ENCODE measurements around the gene HDAC1.

The HDAC1 gene

GRCh38 chr1:32363713-32364112 is 71.8 kb downstream of the HDAC1 start:
- no peak for TF ChIP-seq JUND (IDR thresholded peaks at IDR 0.05; ENCODE audit: low read depth)
- in situ Hi-C loops (cut with HindIII; ENCODE audit: low pct_unique_long_range_greater_than_20kb, low sequenced_read_pairs): no loop called here

GRCh38 chr1:32364836-32365235 is 73.0 kb downstream of the HDAC1 start:
- TF ChIP-seq JUND (IDR thresholded peaks at IDR 0.05; ENCODE audit: low read depth): no peak
- in situ Hi-C loops (cut with HindIII; ENCODE audit: low pct_unique_long_range_greater_than_20kb, low sequenced_read_pairs): no loop called here
- DNase-seq (ENCODE audit: low read depth in 1 of 2, low spot score in 1 of 2): no peak

More at GRCh38 chr1:32363713-32364112, 71.8 kb downstream of the HDAC1 start:
- DNase-seq (ENCODE audit: low read depth in 1 of 2, low spot score in 1 of 2): no peak

GRCh38 chr1:32365445-32365844 is 73.6 kb downstream of the HDAC1 start:
- in situ Hi-C loops (cut with HindIII; ENCODE audit: low pct_unique_long_range_greater_than_20kb, low sequenced_read_pairs): no loop called here

GRCh38 chr1:32367912-32368635 is 76.2 kb downstream of the HDAC1 start:
- DNase-seq (ENCODE audit: low read depth in 1 of 2, low spot score in 1 of 2): no peak
- no peak for TF ChIP-seq JUND (IDR thresholded peaks at IDR 0.05; ENCODE audit: low read depth)
- in situ Hi-C loops (cut with HindIII; ENCODE audit: low pct_unique_long_range_greater_than_20kb, low sequenced_read_pairs): no loop called here

More at GRCh38 chr1:32365445-32365844, 73.6 kb downstream of the HDAC1 start:
- TF ChIP-seq JUND (IDR thresholded peaks at IDR 0.05; ENCODE audit: low read depth): no peak
- no peak for DNase-seq (ENCODE audit: low read depth in 1 of 2, low spot score in 1 of 2)

GRCh38 chr1:32372149-32372756 is 80.4 kb downstream of the HDAC1 start:
- no peak for TF ChIP-seq JUND (IDR thresholded peaks at IDR 0.05; ENCODE audit: low read depth)
- in situ Hi-C loops (cut with HindIII; ENCODE audit: low pct_unique_long_range_greater_than_20kb, low sequenced_read_pairs): no loop called here
- no peak for DNase-seq (ENCODE audit: low read depth in 1 of 2, low spot score in 1 of 2)

GRCh38 chr1:32373996-32374592 is 82.2 kb downstream of the HDAC1 start:
- no peak for TF ChIP-seq JUND (IDR thresholded peaks at IDR 0.05; ENCODE audit: low read depth)
- DNase-seq (ENCODE audit: low read depth in 1 of 2, low spot score in 1 of 2): no peak
- in situ Hi-C loops (cut with HindIII; ENCODE audit: low pct_unique_long_range_greater_than_20kb, low sequenced_read_pairs): no loop called here

GRCh38 chr1:32376199-32376598 is 84.3 kb downstream of the HDAC1 start:
- TF ChIP-seq JUND (IDR thresholded peaks at IDR 0.05; ENCODE audit: low read depth): no peak
- no peak for DNase-seq (ENCODE audit: low read depth in 1 of 2, low spot score in 1 of 2)
- in situ Hi-C loops (cut with HindIII; ENCODE audit: low pct_unique_long_range_greater_than_20kb, low sequenced_read_pairs): no loop called here

GRCh38 chr1:32377541-32378220 is 85.8 kb downstream of the HDAC1 start:
- no peak for DNase-seq (ENCODE audit: low read depth in 1 of 2, low spot score in 1 of 2)
- in situ Hi-C loops (cut with HindIII; ENCODE audit: low pct_unique_long_range_greater_than_20kb, low sequenced_read_pairs): no loop called here

GRCh38 chr1:32380057-32380456 is 88.2 kb downstream of the HDAC1 start:
- in situ Hi-C loops (cut with HindIII; ENCODE audit: low pct_unique_long_range_greater_than_20kb, low sequenced_read_pairs): no loop called here
- no peak for TF ChIP-seq JUND (IDR thresholded peaks at IDR 0.05; ENCODE audit: low read depth)
- DNase-seq (ENCODE audit: low read depth in 1 of 2, low spot score in 1 of 2): no peak

More at GRCh38 chr1:32377541-32378220, 85.8 kb downstream of the HDAC1 start:
- TF ChIP-seq JUND (IDR thresholded peaks at IDR 0.05; ENCODE audit: low read depth): no peak
